ENCODE results near the gene ZBTB7C.

Gene ZBTB7C

GRCh38 chr18:48020337-48021250 is 388.6 kb downstream of the ZBTB7C start:
- DNase-seq (ENCODE audit: low spot score) = no peak

GRCh38 chr18:48019557-48020325 is 389.4 kb downstream of the ZBTB7C start:
- DNase-seq (ENCODE audit: low spot score) = no peak

GRCh38 chr18:48018851-48019250 is 390.3 kb downstream of the ZBTB7C start:
- no peak for DNase-seq (ENCODE audit: low spot score)

- DNase-seq (ENCODE audit: low spot score) = no peak
These were observed 391.5 kb downstream of the ZBTB7C start for GRCh38 chr18:48017635-48018034.

GRCh38 chr18:48013162-48013561 is 396.0 kb downstream of the ZBTB7C start:
- DNase-seq (ENCODE audit: low spot score) = no peak

GRCh38 chr18:48011926-48012465 is 397.2 kb downstream of the ZBTB7C start:
- no peak for DNase-seq (ENCODE audit: low spot score)

GRCh38 chr18:48010264-48010663 is 398.9 kb downstream of the ZBTB7C start:
- no peak for DNase-seq (ENCODE audit: low spot score)

- DNase-seq (ENCODE audit: low spot score) = no peak
These were observed 400.0 kb downstream of the ZBTB7C start for GRCh38 chr18:48009116-48009745.

- no peak for DNase-seq (ENCODE audit: low spot score)
These were observed 401.1 kb downstream of the ZBTB7C start for GRCh38 chr18:48007955-48008701.

- DNase-seq (ENCODE audit: low spot score) = no peak
These were observed 401.8 kb downstream of the ZBTB7C start for GRCh38 chr18:48007381-48007780.

GRCh38 chr18:48006415-48007175 is 402.6 kb downstream of the ZBTB7C start:
- DNase-seq (ENCODE audit: low spot score) = no peak

- DNase-seq (ENCODE audit: low spot score) = no peak
These were observed 404.6 kb downstream of the ZBTB7C start for GRCh38 chr18:48004577-48004976.

GRCh38 chr18:48003426-48004349 is 405.5 kb downstream of the ZBTB7C start:
- DNase-seq (ENCODE audit: low spot score) = peak; percentile 3

- DNase-seq (ENCODE audit: low spot score) = peak; percentile 41
These were observed 406.2 kb downstream of the ZBTB7C start for GRCh38 chr18:48002933-48003365.

- no peak for DNase-seq (ENCODE audit: low spot score)
These were observed 408.5 kb downstream of the ZBTB7C start for GRCh38 chr18:48000701-48001100.

- DNase-seq (ENCODE audit: low spot score) = no peak
These were observed 409.4 kb downstream of the ZBTB7C start for GRCh38 chr18:47999801-48000248.

GRCh38 chr18:47997338-47997780 is 411.8 kb downstream of the ZBTB7C start:
- DNase-seq (ENCODE audit: low spot score) = no peak

- DNase-seq (ENCODE audit: low spot score) = no peak
These were observed 413.1 kb downstream of the ZBTB7C start for GRCh38 chr18:47996091-47996541.

GRCh38 chr18:47995654-47996053 is 413.5 kb downstream of the ZBTB7C start:
- no peak for DNase-seq (ENCODE audit: low spot score)

Measured in RKO (cell line).